GM12878 (cell line): ENCODE results near the gene REV1.

ENCODE experiments used
- CEBPB ChIP-seq, 2 experiments: fragments of 150-350 bp in 1 of 2; IDR thresholded peaks; 2 replicates each; pipeline ENCODE4 v1.6.1; 2012 to 2014; ENCODE audit warnings: low read depth in 2 of 2, low read length in 2 of 2, borderline replicate concordance in 1 of 2, inconsistent platforms in 1 of 2
- CTCF ChIP-seq, 3 experiments: IDR thresholded peaks in 2 of 3; conservative IDR thresholded peaks in 1 of 3; 2 replicates each; pipeline ENCODE4 v1.5.1; 2011; ENCODE audit warnings: low read depth in 3 of 3, low read length in 3 of 3, mild to moderate bottlenecking in 3 of 3, control low read depth in 2 of 3, moderate library complexity in 2 of 3, inconsistent platforms in 1 of 3, mixed read lengths in 1 of 3; ENCODE audit not compliant: control insufficient read depth in 2 of 3, insufficient read depth in 1 of 3; ENCODE audit errors: extremely low read depth in 1 of 3
- JUNB ChIP-seq: IDR thresholded peaks from 2 replicates; pipeline ENCODE4 v1.6.1; 2016; ENCODE audit warnings: antibody characterized with exemption, mild to moderate bottlenecking
- KDM1A ChIP-seq: fragments of 200-600 bp; sonication (generic); IDR thresholded peaks from 2 replicates; pipeline ENCODE4 v1.6.1; 2016; ENCODE audit warnings: borderline replicate concordance
- RFX5 ChIP-seq: IDR thresholded peaks from 2 replicates; pipeline ENCODE4 v1.6.1; 2011; ENCODE audit warnings: low read depth, low read length, improper control_type of control experiment
- SIX5 ChIP-seq: IDR thresholded peaks from 2 replicates; pipeline ENCODE4 v1.6.1; 2011; ENCODE audit warnings: mild to moderate bottlenecking, low read depth, low read length, moderate library complexity; ENCODE audit not compliant: severe bottlenecking
- TARDBP ChIP-seq: IDR thresholded peaks from 2 replicates; pipeline ENCODE4 v1.6.1; 2016; ENCODE audit warnings: borderline replicate concordance
- ZNF24 ChIP-seq: fragments of 450-650 bp; IDR thresholded peaks from 2 replicates; pipeline ENCODE4 v1.6.1; 2017; ENCODE audit warnings: antibody characterized with exemption, mild to moderate bottlenecking

- TF ChIP-seq CTCF (IDR thresholded peaks at IDR 0.05 in 2 of 3, conservative IDR thresholded peaks at IDR 0.05 in 1 of 3; ENCODE audit: control insufficient read depth in 2 of 3, extremely low read depth in 1 of 3, insufficient read depth in 1 of 3, low read depth in 3 of 3, low read length in 3 of 3) (no peak), TARDBP (no peak), SIX5 (no peak), RFX5 (no peak), KDM1A (no peak), ZNF24 (no peak), CEBPB (IDR thresholded peaks at IDR 0.05; ENCODE audit: borderline replicate concordance in 1 of 2, low read depth in 2 of 2, low read length in 2 of 2) (no peak), JUNB (no peak)
These were observed 103.8 kb downstream of the REV1 start for GRCh38 chr2:99386011-99386410.
